GM12874 (cell line): Measurements from ENCODE around the gene BHLHA9.

ENCODE experiments used
- CTCF ChIP-seq: IDR thresholded peaks from 2 replicates; pipeline ENCODE4 v1.5.1; 2011; ENCODE audit warnings: low read depth, mild to moderate bottlenecking, control low read depth, low read length, moderate library complexity; ENCODE audit not compliant: insufficient read depth

Gene BHLHA9

DNA sequence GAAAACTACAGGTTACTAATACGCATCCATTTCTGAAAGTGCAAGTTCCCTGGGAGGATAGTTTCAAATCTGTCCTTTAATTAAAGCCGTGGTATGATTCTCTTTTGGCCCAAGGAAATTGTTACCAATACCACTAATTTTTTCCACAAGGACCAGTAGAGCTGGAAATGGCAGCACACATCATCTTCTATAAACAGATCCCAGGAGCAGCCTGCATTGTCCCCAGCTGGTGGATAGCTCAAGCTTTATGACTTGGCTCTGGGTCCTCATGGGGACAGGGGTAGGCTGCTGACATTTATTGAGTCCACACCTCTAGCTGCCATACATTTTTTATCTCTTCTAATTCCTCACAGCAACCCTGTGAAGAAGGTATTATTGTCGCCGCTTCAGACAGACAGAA, 35.8 kb upstream of the BHLHA9 start:
- no peak for TF ChIP-seq CTCF

- TF ChIP-seq CTCF = no peak
Observed at GRCh38 chr17:1237471-1237870, 32.8 kb upstream of the BHLHA9 start.

DNA sequence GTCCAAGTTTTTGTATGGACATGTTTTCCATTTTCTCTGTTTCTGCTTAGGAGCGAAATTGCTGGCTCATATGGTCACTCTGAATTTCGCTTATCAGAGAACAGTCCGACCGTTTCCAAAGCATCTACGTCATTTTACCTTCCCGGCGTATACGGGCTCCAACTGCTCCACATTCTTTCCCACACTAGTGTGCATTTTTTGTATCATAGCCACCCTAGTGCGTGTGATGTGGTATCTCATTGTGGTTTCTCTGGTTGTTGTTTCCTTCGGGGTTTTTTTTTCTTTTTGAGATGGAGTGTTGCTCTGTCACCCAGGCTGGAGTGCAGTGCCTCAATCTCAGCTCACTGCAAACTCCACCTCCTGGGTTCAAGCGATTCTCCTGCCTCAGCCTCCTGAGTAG, 31.0 kb upstream of the BHLHA9 start:
- no peak for TF ChIP-seq CTCF

- TF ChIP-seq CTCF = no peak
Observed at GRCh38 chr17:1241929-1242328, 28.3 kb upstream of the BHLHA9 start.

- TF ChIP-seq CTCF = no peak
Observed at GRCh38 chr17:1244606-1245012, 25.6 kb upstream of the BHLHA9 start.

DNA sequence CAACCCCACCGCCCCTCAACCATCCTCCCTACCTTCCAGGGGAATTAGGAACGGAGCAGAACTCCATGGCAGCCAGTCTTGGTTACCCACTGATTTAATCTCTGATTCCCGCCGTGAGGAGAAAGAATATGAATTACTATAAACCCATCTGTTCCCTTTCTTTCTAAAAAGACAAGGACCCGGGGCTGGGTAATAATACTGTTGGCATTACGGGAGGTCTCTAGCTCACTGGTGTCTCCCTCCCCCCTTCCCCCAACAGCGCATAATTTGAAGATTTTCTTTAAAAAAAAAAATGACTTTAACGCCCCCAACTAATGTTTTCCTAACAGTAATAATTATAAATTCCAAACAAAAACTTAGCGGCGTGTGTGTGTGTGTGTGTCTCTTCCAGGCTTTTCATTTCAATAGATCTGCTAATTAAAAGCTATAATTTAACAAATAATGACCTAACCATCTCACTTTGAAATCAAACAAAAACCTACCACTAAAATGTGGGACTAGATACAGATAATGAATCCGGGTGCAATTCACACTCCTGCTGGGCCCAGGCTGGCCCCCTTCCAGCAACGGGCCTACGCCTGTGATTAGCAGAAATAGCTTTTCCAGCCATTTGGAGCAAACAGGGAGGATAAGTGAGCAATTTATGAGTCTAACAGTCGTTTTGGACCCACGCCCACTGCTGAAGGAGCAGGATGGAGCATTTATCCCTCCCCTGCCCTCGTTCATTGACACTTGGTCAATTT, 18.2 kb upstream of the BHLHA9 start:
- no peak for TF ChIP-seq CTCF

GRCh38 chr17:1255041-1255440, 15.2 kb upstream of the BHLHA9 start:
- no peak for TF ChIP-seq CTCF

- no peak for TF ChIP-seq CTCF
Observed at GRCh38 chr17:1256699-1257098, 13.5 kb upstream of the BHLHA9 start.
